Measurements from ENCODE around the gene TMIGD3. TPM values are rescaled to one million over a fixed set of nuclear protein-coding genes. Genes with fewer than 3 reads are reported as not detected.
A peak's percentile ranks its signal among the peaks of the same experiment; 100 is the strongest.

Gene TMIGD3
- total RNA-seq, 2 donors from 2014 or later, result 4.7 to 20.0 TPM

- TF ChIP-seq CTCF (IDR thresholded peaks at IDR 0.05), result no peak
- Histone ChIP-seq H3K4me3 (no peak overlapping the region), H3K4me1 (ENCODE audit: control insufficient read depth in 1 of 2, low read depth in 2 of 2) (no peaks in the 10 kb centered on the region), H3K36me3 (no peaks in the 10 kb centered on the region), H3K9me3 (no peaks in the 10 kb centered on the region), H3K27me3 (replicated peaks; ENCODE audit: insufficient read depth) (no peaks in the 10 kb centered on the region), H3K27ac (peak overlapping the region in 1 of 2 donors; percentile 43)
- DNase-seq (ENCODE audit: low spot score), result no peak
- ATAC-seq (ENCODE audit: insufficient number of reproducible peaks, low FRiP score, low read depth), result no peak
Observed at GRCh38 chr1:111490220-111490619, 13.2 kb downstream of the TMIGD3 start.

DNA sequence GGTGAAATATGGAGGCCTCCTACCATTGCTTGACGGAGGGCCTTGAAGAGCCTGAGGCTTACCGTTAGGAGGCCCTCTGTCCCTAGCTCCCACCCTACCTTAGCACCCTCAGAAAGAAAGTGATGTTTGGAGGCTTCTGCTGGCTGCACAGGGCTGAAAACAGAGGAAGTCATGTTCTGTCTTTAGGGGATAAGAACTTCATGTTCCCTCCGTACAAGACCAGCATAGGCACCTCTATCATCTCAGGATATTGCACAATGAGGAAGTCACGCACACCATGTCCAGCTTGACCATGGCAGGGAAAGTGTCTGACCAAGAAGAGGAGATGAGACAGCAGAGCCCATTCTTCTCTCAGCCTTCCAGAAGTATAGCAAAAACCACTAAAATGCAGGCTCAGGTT, 13.8 kb downstream of the TMIGD3 start:
- H3K4me3 ChIP-seq, result no peak overlapping the region
- TF ChIP-seq CTCF (IDR thresholded peaks at IDR 0.05), result no peak
- no peaks in the 10 kb centered on the region for H3K36me3 ChIP-seq
- DNase-seq (ENCODE audit: low spot score) (no peak), ATAC-seq (ENCODE audit: insufficient number of reproducible peaks, low FRiP score, low read depth) (no peak)
- no peaks in the 10 kb centered on the region for H3K4me1 ChIP-seq (ENCODE audit: control insufficient read depth in 1 of 2, low read depth in 2 of 2)
- H3K27me3 ChIP-seq (replicated peaks; ENCODE audit: insufficient read depth), result no peaks in the 10 kb centered on the region
- peak overlapping the region in 1 of 2 donors; percentile 43 for H3K27ac ChIP-seq
- no peaks in the 10 kb centered on the region for H3K9me3 ChIP-seq

- H3K36me3 ChIP-seq, result no peaks in the 10 kb centered on the region
- ATAC-seq (ENCODE audit: insufficient number of reproducible peaks, low FRiP score, low read depth), result no peak
- no peaks in the 10 kb centered on the region for H3K9me3 ChIP-seq
- no peak overlapping the region for H3K4me3 ChIP-seq
- no peaks in the 10 kb centered on the region for H3K27me3 ChIP-seq (replicated peaks; ENCODE audit: insufficient read depth)
- DNase-seq (ENCODE audit: low spot score), result no peak
- peak overlapping the region in 1 of 2 donors; percentile 11 for H3K27ac ChIP-seq
- H3K4me1 ChIP-seq (ENCODE audit: control insufficient read depth in 1 of 2, low read depth in 2 of 2), result no peaks in the 10 kb centered on the region
- no peak for TF ChIP-seq CTCF (IDR thresholded peaks at IDR 0.05)
Observed at GRCh38 chr1:111488669-111489068, 14.8 kb downstream of the TMIGD3 start.

GRCh38 chr1:111487133-111487532, 16.3 kb downstream of the TMIGD3 start:
- ATAC-seq (ENCODE audit: insufficient number of reproducible peaks, low FRiP score, low read depth) (no peak), DNase-seq (ENCODE audit: low spot score) (no peak)
- no peaks in the 10 kb centered on the region for H3K36me3 ChIP-seq
- no peaks in the 10 kb centered on the region for H3K27me3 ChIP-seq (replicated peaks; ENCODE audit: insufficient read depth)
- no peaks in the 10 kb centered on the region for H3K4me1 ChIP-seq (ENCODE audit: control insufficient read depth in 1 of 2, low read depth in 2 of 2)
- H3K27ac ChIP-seq, result no peak overlapping the region
- no peak for TF ChIP-seq CTCF (IDR thresholded peaks at IDR 0.05)
- H3K9me3 ChIP-seq, result no peaks in the 10 kb centered on the region
- no peak overlapping the region for H3K4me3 ChIP-seq

GRCh38 chr1:111486431-111486830, 17.0 kb downstream of the TMIGD3 start:
- Histone ChIP-seq H3K9me3 (no peaks in the 10 kb centered on the region), H3K36me3 (no peaks in the 10 kb centered on the region), H3K4me3 (no peak overlapping the region), H3K27ac (no peak overlapping the region), H3K4me1 (ENCODE audit: control insufficient read depth in 1 of 2, low read depth in 2 of 2) (no peaks in the 10 kb centered on the region), H3K27me3 (replicated peaks; ENCODE audit: insufficient read depth) (no peaks in the 10 kb centered on the region)
- no peak for TF ChIP-seq CTCF (IDR thresholded peaks at IDR 0.05)
- ATAC-seq (ENCODE audit: insufficient number of reproducible peaks, low FRiP score, low read depth), result no peak
- DNase-seq (ENCODE audit: low spot score), result no peak
